Sigmoid colon (tissue), 4 donors: Measurements from ENCODE around the gene FBXW8.

ENCODE experiments used
- POLR2AphosphoS5 ChIP-seq, 4 donors: sonication (generic); formaldehyde crosslinking; IDR thresholded peaks; one replicate each; pipeline ENCODE4 v1.6.1; 2017; ENCODE audit warnings: antibody characterized with exemption in 4 of 4
- TF ChIP-seq, protein P1 (sequence below), 4 experiments: fragments of 450-650 bp in 3 of 4; fragments of 200-600 bp in 1 of 4; IDR thresholded peaks; one replicate each; pipeline ENCODE4 v1.5.1; 2016 to 2019; ENCODE audit warnings: antibody characterized with exemption in 4 of 4, mild to moderate bottlenecking in 3 of 4, moderate library complexity in 2 of 4

DNA sequence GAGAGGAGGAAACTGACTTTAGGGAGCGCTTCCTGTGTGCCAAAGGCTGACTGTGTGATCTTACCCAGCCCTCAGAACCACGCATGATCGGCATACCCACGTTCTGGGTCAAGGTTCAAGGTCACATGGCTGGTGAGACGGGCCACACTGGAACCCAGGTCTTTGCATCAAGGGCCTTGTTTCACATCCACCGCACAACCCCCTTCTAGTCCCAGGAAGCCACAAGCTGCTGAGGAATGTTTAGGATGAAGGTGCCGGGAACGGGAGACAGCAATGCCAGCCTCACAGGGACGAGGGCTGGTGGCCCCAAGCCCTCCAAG lies 137.8 kb downstream of the FBXW8 start:
- TF ChIP-seq POLR2AphosphoS5 (IDR thresholded peaks at IDR 0.05) = no peak
- TF ChIP-seq, protein P1, sequence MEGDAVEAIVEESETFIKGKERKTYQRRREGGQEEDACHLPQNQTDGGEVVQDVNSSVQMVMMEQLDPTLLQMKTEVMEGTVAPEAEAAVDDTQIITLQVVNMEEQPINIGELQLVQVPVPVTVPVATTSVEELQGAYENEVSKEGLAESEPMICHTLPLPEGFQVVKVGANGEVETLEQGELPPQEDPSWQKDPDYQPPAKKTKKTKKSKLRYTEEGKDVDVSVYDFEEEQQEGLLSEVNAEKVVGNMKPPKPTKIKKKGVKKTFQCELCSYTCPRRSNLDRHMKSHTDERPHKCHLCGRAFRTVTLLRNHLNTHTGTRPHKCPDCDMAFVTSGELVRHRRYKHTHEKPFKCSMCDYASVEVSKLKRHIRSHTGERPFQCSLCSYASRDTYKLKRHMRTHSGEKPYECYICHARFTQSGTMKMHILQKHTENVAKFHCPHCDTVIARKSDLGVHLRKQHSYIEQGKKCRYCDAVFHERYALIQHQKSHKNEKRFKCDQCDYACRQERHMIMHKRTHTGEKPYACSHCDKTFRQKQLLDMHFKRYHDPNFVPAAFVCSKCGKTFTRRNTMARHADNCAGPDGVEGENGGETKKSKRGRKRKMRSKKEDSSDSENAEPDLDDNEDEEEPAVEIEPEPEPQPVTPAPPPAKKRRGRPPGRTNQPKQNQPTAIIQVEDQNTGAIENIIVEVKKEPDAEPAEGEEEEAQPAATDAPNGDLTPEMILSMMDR (IDR thresholded peaks at IDR 0.05) = no peak
